GM18519 (cell line): ENCODE data around the gene MAPK1.
"Not testable (repeated sequence)": the region's sequence is repeated elsewhere in the genome, so short reads cannot be mapped to it uniquely, and the experiment has no call there.

ENCODE experiments used
- ATAC-seq: cut with Tn5 transposase; IDR thresholded peaks from one replicate; pipeline ENCODE4 v1.9.1; 2021; ENCODE audit warnings: mild to moderate bottlenecking, moderate library complexity; ENCODE audit not compliant: unreplicated experiment, low FRiP score

Gene MAPK1

GRCh38 chr22:21882754-21883333 is 15.4 kb upstream of the MAPK1 start:
- ATAC-seq = not testable (repeated sequence)

DNA sequence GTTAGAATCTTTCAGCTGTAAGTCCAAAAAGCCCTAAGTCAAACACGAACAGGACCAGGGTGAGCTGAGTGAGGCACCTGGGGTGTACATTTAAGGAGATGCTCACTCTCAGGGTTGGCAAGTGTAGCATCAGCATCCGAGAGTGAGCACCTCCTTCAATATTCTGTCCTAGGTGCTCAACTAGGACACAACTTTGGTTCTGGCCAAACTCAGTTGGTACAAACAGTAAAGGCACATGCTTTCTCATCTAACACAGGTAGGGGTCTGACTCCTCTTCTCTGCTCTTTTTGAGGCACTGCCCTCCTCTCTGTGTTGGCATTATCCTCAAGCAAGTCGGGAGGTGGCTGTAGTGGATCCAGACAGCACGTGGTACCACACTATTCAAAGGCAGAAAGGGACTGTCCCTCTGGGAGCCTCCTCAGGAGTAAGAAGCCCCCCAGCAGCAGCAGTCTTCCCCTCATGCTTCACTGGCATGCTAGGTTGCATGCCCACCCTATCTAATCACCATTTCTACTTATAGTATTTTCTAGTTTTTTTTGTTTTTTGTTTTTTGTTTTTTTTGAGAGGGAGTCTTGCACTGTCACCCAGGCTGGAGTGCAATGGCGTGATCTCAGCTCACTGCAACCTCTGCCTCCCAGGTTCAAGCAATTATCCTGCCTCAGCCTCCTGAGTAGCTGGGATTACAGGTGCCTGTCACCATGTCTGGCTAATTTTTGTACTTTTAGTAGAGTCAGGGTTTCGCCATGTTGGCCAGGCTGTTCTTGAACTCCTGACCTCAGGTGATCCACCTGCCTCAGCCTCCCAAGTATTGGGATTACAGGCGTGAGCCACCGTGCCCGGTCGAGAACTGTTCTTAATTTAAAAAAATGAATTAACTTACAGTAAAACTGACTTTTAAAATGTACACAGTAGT is 14.7 kb upstream of the MAPK1 start:
- ATAC-seq = no peak

DNA sequence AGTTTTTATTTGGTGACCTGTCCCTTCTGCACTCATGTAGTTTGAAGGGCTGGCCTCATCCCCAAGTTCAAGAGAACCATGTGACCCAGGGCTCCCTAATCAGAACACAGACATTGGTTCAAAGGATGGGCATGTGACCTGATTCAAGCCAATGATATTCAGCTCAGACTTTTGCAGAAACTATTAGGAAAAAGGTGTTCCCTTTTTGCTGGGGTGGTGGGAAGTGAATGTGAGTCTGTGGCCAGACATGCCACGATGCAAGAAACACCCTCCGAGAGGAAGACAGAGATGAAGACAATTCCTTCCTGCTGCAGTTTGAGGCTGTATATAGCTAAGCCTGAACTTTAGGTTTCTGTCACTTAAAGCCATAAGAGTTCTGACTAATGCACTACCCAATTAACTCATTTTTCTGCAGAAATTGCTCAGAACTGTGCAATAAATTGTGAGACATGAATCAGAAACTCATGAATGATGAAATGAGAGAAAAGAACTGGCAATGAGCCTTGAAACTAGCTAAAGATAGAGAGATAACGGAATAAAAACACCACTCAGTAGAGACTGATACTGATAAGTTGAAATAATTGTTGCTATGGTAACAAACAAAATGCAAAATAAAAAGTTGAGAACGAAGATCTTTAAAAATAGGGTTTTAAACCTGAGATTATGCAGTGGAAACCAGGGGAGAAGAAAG is 9.2 kb upstream of the MAPK1 start:
- no peak for ATAC-seq

- ATAC-seq = not testable (repeated sequence)
Observed at GRCh38 chr22:21874953-21875352, 7.5 kb upstream of the MAPK1 start.

GRCh38 chr22:21873619-21874018 is 6.2 kb upstream of the MAPK1 start:
- no peak for ATAC-seq

DNA sequence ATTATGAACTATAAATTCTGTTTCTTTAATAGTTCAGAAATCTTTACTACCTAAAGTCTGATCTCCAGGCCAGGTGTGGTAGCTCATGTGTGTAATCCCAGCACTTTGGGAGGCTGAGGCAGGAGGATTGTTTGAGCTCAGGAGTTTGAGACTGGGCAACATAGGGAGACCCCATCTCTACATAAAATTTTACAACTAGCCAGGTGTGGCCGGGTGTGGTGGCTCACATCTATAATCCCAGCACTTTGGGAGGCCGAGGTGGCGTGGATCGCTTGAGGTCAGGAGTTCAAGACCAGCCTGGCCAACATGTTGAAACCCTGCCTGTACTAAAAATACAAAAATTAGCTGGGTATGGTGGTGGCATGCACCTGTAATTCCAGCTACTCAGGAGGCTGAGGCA is 5.3 kb upstream of the MAPK1 start:
- ATAC-seq = not testable (repeated sequence)

DNA sequence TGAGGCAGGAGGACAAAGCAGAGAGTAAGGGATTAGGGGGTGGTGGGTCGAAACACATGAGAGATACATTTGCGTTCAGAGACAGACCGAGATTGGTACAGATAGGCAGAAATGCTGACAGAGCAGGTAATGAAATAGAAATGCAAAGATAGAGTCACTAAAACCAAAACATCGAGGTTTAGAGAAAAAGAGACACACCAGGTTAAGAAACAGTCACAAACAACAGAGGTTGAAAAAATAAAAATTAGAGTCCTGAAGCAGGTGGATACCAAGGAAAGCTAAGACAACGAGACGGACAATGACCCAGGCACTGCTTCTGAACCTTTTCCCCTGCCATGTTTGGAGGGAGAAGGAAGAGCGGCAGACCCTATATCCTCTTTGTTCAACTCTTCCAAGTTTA is 1.2 kb upstream of the MAPK1 start:
- ATAC-seq = no peak

- no peak for ATAC-seq
Observed at GRCh38 chr22:21866833-21867527, 465 bp downstream of the MAPK1 start.

- no peak for ATAC-seq
Observed at GRCh38 chr22:21865041-21865440, 2.4 kb downstream of the MAPK1 start.

DNA sequence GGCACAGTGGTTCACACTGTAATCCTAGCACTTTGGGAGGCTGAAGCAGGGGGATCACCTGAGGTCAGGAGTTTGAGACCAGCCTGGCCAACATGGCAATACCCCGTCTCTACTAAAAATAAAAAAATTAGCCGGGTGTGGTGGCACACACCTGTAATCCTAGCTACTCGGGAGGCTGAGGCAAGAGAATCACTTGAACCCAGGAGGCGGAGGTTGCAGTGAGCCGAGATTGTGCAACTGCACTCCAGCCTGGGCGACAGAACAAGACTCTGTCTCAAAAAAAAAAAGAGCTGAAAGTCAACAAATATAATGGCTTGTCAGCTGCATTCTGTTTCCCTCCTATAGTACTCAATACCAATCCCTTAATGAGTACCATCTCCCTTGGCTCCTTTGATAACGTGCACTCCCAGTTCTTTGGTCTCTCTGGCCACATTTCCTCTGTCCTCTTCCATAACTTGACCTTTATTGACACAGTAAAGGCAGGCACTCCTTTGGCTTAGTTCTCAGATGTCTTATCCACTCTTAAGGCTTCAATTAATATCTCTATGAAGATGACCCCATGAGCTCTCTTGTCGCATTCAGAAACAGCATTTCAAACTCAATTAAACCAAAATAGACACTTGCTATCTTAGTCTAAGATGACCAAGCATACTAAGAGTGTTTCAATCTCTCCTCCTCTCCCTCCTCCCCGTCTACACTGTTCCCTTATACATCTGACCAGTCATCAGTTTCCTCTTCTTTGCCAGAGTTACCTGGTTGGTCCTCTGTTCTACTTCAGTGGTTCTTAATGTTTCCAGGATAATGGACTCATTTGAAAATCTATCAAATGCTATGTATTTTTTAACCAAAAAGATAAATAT is 4.8 kb downstream of the MAPK1 start:
- ATAC-seq = no peak

DNA sequence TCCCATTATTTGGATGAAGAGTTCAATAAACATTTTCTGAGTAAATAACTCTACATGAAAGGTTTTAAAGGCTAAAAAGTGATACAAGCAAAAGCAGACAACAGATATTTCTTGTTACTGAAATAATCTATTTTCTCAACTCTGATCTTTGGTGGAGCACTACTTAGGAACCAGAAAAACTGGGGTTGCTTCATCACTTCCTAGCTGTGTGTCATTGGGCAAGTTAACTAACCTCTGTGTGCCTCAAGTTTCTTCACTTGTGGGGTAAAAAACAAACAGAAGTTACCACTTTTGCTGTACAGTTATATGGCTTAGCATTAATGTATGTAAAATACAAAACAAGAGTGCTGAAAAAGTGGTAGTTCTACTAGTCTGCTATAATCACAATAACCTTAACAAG is 5.6 kb downstream of the MAPK1 start:
- ATAC-seq = no peak

DNA sequence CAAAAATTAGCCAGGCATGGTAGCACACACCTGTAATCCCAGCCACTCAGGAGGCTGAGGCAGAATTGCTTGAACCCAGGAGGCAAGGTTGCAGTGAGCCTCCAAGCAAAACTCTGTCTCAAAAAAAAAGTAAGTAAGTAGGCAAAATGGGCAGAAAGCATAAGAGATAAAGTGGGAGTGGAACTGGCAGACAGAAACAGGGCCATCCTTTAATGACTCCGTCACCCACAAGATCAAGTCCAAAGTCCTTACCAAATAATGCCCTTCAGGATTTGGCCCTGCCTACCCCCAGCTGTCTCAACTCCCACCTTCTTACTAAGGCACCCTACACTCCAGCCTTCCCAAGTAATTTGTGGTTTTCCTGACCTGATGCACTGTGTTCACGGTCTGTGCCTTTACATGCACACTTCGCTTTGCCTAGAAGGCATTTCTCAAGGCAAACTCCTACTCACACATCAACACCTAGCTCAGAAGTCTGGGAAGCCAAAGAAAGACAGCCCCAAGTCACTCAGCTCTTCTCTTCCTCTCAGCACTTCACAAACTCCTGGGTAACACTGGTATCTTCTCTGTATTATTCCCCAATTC is 6.1 kb downstream of the MAPK1 start:
- no peak for ATAC-seq

GRCh38 chr22:21860491-21861039 is 6.9 kb downstream of the MAPK1 start:
- no peak for ATAC-seq

DNA sequence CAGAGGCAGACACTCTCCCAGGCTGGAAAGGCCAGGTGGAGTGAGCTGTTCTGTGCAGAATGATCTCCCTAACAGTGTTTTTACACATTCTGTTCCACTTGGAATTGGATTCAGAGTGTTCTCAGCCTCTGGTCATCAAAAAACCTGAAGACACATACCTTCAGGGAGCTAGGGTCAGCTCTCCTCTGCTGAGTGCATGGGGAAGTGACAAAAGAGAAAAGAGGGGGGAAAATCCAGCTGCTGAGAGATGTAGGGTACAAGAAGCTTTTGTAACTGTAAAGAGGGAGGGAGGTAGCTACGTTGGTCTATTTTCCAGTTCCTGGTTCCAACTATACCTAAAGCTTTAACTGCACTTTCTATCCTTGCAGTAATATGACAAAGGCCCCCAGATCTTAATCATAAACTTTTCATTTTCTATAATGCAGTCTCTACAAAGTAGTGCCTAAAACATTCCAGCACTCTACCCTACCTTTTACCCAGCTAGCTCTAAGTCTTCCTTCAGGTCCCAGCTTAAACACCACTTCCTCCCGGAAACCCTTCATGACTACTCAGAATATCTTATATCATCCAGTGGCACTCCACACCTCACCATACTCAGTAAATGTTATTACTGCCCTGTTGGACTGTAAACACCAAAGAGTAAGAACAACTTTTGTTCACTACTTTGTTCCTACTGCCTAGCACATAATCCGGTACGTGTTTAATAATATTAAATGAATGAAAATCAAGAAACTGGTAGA is 9.2 kb downstream of the MAPK1 start:
- no peak for ATAC-seq

GRCh38 chr22:21857481-21857914 is 9.9 kb downstream of the MAPK1 start:
- ATAC-seq = no peak

DNA sequence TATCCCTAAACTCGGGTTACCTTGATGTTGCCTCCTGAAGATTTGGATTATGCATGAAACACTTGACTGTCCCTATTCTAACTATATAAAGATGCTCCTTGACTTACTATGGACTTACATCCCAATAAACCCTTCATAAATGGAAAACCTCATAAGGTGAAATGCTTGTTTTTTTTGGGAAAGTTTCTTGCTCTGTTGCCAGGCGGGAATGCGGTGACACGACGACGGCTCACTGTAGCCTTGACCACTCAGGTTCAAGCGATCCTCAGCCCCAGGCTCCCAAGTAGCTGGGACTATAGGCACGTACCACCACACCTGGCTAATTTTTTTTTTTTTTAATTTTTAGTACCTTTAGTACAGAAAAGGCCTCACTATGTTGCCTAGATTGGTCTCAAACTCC is 10.6 kb downstream of the MAPK1 start:
- no peak for ATAC-seq

GRCh38 chr22:21856197-21856596 is 11.2 kb downstream of the MAPK1 start:
- ATAC-seq = no peak

DNA sequence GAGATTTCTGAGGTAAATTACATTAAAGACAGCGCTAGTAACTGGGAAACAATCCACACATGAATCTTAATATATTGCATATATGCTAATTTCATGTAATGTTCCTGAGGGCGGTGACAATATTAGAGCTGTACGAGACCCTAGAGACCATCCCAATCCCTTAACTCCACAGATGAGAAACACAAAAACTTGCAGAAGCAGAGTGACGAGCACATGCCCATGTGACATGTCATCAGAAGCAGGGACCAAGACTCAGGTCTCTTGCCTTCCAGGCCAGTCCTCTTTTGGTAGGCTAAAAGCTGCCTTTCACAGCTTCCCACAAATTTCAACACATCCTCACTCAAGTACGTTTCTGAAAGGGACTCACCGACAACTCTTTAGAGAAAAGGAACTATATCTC is 11.8 kb downstream of the MAPK1 start:
- no peak for ATAC-seq

DNA sequence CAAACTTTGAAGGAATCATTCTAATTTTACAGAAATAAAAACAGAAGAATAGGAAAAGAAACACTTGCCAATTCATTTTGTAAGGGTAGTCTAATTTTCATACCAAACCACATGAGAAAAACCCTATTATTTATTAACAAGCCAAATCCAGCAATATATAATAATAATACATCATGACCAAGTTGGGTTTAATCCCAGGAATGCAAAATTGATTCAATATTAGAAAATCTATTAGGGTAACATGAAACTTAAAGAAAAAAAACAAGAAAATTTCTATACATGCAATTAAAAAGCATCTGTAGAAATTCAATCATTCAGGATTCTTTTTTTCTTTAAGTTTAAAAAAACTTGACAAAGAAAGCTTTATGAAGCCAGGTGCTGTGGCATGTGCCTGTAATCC is 16.8 kb downstream of the MAPK1 start:
- ATAC-seq = no peak
